Measurements from ENCODE around the gene ULK1.

GRCh38 chr12:131946757-131947156, 52.3 kb downstream of the ULK1 start:
- no peak for TF ChIP-seq CTCF (optimal IDR thresholded peaks at IDR 0.05 in 1 of 3, IDR thresholded peaks at IDR 0.05 in 1 of 3, conservative IDR thresholded peaks at IDR 0.05 in 1 of 3; ENCODE audit: extremely low read depth in 1 of 3, insufficient read depth in 2 of 3, low read length in 3 of 3)
- no peak for TF ChIP-seq EZH2 (IDR thresholded peaks at IDR 0.05; ENCODE audit: low read length)
